PFSK-1 (cell line): ENCODE measurements around the gene KRT78.

Source experiments
- POLR2AphosphoS5 ChIP-seq: IDR thresholded peaks from 2 replicates; pipeline ENCODE4 v1.6.1; 2012; ENCODE audit warnings: low read depth, mild to moderate bottlenecking, control low read depth, low read length, moderate library complexity
- SIN3A ChIP-seq: IDR thresholded peaks from 2 replicates; pipeline ENCODE4 v1.6.1; 2012; ENCODE audit warnings: mild to moderate bottlenecking, low read length, moderate library complexity, borderline replicate concordance; ENCODE audit not compliant: insufficient read depth
- TAF1 ChIP-seq: IDR thresholded peaks from 2 replicates; pipeline ENCODE4 v1.6.1; 2012; ENCODE audit warnings: low read length, control low read depth, borderline replicate concordance; ENCODE audit not compliant: insufficient read depth

DNA sequence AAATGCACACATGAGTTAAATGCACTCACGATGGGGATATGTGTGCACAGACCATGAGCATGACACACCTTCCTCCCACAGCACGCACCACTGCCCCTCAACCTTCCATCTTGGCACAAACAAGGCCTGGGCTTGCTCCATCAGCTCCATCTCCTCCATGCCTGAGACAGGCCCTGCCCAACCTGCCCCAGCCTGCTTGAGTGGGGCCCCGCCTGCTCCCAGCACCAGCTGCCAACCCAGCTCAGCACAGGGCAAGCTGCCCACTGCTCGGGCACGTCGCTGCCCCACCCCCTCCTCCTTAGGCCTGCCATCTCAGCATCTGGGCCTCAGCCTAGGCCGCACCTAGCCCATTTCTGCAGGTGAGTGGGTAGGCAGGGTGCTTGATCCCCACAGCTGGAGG, 27.6 kb upstream of the KRT78 start:
- TF ChIP-seq TAF1 (no peak), POLR2AphosphoS5 (no peak), SIN3A (no peak)
